Ramos (cell line): ENCODE measurements around the gene EPHB1.

ENCODE experiments used
- in situ Hi-C: fragments of 300-500 bp; cut with MboI; formaldehyde crosslinking; loops from one replicate; pipeline ENCODE4 v1.14.3; 2022; ENCODE audit warnings: low sequenced_read_pairs; ENCODE audit not compliant: unreplicated experiment

The EPHB1 gene

DNA sequence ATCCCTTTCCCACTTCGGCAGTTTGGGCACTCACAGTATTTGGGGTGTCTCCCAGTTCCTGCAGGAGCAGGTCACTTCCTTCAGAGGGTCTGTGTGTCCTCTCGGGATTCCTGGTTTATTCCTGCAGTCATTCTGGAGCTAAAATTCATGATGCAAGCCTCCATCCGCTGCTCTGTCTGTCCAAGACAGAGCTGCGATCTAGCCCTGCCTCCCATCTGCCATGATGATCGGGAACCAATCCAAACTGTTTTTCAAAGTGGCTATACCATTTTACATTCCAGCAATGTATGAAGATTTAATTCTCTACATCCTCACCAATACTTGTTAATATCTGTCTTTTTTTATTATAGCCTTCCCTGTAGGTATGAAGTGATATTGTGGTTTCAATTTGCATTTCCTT is 273.0 kb downstream of the EPHB1 start:
- in situ Hi-C loops = no loop called here

- in situ Hi-C loops = no loop called here
These were observed 274.3 kb downstream of the EPHB1 start for GRCh38 chr3:135069406-135069805.

DNA sequence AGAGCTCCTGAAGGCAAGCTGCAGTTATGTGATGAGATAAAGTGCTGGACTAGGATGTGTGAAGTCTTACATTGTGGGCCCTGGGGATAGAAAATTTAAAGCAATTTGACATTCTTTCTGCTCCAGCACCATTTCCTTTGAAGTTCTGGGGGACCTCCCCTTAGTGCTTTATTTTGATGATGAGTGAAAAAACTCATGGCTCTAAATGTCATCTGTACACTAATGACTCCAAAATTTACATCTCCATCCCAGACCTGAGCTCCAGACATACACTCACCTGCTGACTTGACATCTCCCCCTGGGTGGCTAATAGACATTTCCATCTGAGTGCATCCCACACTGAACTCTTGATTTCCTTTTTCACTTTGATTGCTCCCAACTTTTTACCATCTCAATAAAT is 276.4 kb downstream of the EPHB1 start:
- in situ Hi-C loops = no loop called here

GRCh38 chr3:135072431-135072830 is 277.4 kb downstream of the EPHB1 start:
- in situ Hi-C loops = no loop called here

- in situ Hi-C loops = no loop called here
These were observed 280.1 kb downstream of the EPHB1 start for GRCh38 chr3:135075157-135075556.

DNA sequence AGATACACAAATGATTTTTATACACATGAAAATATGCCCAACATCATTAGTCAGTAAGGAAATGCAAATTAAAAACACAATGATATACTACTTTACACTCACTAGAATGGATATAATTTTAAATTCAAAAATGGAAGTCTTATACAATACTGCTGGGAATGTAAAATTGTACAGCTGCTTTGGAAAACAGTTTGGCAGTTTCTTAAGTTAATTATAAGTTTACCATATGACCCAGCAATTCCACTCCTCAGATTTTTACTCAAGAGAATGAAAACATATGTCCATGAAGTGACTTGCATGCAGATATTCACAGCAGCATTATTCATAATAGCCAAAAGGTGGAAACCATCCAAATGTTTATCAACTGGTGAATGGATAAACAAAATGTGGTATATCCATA is 281.3 kb downstream of the EPHB1 start:
- in situ Hi-C loops = no loop called here

- in situ Hi-C loops = no loop called here
These were observed 282.1 kb downstream of the EPHB1 start for GRCh38 chr3:135077186-135077585.

DNA sequence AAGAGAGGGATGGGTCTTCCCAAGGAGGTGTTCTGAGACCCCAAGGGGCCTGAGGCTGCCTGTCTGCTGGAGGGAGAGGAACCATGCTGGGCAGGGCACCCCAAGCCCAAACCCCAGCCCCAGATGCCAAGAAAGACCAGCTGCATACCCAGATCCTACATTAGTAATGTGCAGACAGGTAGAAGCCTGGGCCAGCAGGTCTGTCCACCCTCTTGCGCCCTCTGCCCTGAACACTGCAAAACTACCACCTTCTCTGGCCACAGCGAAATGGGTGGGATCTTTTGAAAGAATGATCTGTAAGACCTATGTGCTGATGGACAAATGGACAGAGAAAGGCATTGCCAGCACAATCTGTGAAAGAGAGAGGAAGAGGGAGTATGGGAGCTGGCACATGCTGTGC is 283.2 kb downstream of the EPHB1 start:
- in situ Hi-C loops = no loop called here

- in situ Hi-C loops = no loop called here
These were observed 284.0 kb downstream of the EPHB1 start for GRCh38 chr3:135079095-135079494.

GRCh38 chr3:135081451-135081850 is 286.4 kb downstream of the EPHB1 start:
- in situ Hi-C loops = no loop called here

DNA sequence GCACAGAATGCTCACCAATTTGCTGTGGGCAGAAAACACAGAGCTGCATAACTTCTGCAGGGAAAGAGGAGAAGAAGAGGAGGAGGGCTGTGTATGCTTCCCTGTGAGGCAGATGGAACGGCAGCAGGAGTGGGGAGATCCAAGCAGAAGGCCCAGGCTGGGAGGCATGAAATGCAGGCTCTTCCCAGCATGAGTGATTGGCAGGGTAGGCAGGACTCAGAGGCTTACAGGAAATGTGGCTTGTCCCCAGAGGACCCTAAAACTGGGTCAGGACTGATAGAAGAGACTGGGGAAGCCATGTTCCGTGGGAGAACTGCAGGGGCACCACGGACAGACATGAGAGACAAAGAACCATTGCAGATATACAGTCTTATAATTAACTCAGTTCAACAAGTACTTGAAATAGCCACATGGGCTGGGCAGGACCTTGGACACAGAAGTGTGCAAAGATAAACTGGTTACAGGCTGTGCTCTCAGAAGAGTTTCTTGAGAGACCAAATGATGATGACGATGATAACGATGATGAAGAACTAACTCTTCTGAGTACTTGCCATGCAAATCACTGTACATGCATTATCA is 286.9 kb downstream of the EPHB1 start:
- in situ Hi-C loops = no loop called here

- in situ Hi-C loops = no loop called here
These were observed 287.6 kb downstream of the EPHB1 start for GRCh38 chr3:135082706-135083105.

GRCh38 chr3:135083179-135083578 is 288.1 kb downstream of the EPHB1 start:
- in situ Hi-C loops = no loop called here

DNA sequence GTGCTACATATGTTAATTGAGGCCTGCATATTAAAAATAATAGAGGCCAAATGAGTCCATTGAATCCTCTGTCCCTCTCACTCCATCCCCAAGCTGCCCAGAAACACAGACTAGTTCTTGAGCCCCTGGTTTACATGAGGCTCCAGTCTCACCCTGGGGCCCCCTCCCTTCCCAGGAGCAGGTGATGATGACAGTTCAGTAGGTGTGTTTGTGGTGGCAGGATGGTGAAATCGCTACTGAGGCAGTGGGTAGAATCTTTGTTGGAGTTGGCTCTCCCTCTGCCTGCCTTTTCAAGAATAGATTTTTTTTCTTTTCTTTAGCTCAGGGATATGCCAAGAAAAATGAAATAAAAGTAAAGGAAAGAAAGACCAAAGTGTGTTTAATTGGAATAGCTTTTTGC is 288.7 kb downstream of the EPHB1 start:
- in situ Hi-C loops = no loop called here

GRCh38 chr3:135084405-135084804 is 289.3 kb downstream of the EPHB1 start:
- in situ Hi-C loops = no loop called here

- in situ Hi-C loops = no loop called here
These were observed 289.9 kb downstream of the EPHB1 start for GRCh38 chr3:135084976-135085375.

DNA sequence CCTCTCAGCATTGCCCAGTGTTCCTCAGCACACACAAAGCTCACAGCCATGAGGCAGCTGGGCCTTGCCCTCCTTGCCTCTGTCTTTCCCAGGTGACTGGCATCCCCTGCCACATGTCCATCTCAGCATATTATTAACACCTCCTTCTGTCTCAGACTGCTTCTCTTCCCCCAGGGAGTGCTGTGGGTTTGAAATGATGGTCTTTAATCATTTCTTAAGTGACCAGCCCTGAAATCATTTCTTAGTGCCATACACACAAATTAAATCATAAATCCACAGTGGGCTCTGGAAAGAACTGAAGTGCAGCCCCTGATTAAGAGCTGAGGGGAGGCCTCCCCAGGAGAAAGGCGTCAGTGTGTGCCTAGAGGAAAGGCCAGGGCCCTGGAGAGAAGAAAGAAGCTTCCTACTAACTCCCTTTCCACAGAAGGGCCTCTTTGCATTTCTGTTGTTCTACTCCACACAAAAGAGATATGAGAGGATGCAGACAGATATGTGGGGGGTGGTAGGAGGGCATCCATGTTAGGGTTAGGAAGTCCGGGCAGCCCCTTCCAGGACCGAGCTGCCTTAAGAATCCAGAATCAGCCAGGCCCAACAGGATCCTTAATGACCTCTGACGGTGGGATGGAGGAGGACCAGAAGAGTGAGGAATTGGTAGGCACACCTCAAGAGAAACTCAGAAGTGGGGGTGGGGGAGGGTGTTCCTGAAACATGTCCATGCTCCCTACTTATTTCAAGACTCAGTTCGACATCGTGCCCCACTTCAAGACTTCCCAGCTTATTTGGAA is 290.8 kb downstream of the EPHB1 start:
- in situ Hi-C loops = no loop called here

DNA sequence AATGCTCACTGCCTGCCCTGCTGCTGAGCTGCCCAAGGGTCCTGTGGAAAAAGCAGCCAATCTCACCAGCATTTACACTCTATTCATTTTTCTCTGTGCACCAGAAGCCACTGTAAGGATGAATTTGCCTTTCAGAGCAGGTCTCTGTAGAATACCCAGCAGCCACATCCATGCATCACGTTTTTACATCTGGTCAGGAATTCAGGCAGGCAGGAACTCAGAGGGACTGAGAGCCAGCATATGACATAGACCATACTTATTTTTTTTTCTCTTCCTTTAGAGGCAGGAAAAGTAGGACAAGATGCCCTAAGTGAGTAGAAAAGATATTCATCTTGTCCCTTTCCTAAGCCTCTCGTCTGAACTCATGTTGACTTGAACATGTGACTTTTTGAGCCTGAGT is 292.7 kb downstream of the EPHB1 start:
- in situ Hi-C loops = no loop called here

- in situ Hi-C loops = no loop called here
These were observed 294.4 kb downstream of the EPHB1 start for GRCh38 chr3:135089451-135089850.

- in situ Hi-C loops = no loop called here
These were observed 295.1 kb downstream of the EPHB1 start for GRCh38 chr3:135090020-135090717.

GRCh38 chr3:135091946-135092345 is 296.9 kb downstream of the EPHB1 start:
- in situ Hi-C loops = no loop called here
